ENCODE results near the gene COLGALT1. TPM values are rescaled to one million over a fixed set of nuclear protein-coding genes. Genes with fewer than 3 reads are reported as not detected.

Gene COLGALT1
- total and polyA plus RNA-seq, 10 of the 15 experiments (the other 5 are each of a cell fraction or from before 2014, with no cell fraction given): 1.2 to 78.8 (median 29.8) TPM

- TF ChIP-seq POLR2AphosphoS2 (IDR thresholded peaks at IDR 0.05; ENCODE audit: low read depth, low read length) (no peak), RUNX3 (IDR thresholded peaks at IDR 0.05; ENCODE audit: low read length) (peak; percentile 36; the same call in 1 of the 2 replicates), CREB1 (IDR thresholded peaks at IDR 0.05; ENCODE audit: low read depth) (no peak), EP300 (IDR thresholded peaks at IDR 0.05; ENCODE audit: borderline replicate concordance in 1 of 2, control insufficient read depth in 1 of 2, low read depth in 2 of 2, low read length in 2 of 2) (no peak), EGR1 (IDR thresholded peaks at IDR 0.05; ENCODE audit: borderline replicate concordance in 1 of 2, low read depth in 2 of 2, low read length in 2 of 2) (0 out of 3 replicates have a peak, but pooled peaks of 1 of the 2 experiments have one; percentile 16), STAT1 (conservative IDR thresholded peaks at IDR 0.05) (no peak), SRF (IDR thresholded peaks at IDR 0.05; ENCODE audit: low read depth in 2 of 2, low read length in 2 of 2) (0 out of 4 replicates have a peak, but pooled peaks of 1 of the 2 experiments have one; percentile 22), PAX8 (IDR thresholded peaks at IDR 0.05) (no peak), GATAD2B (conservative IDR thresholded peaks at IDR 0.05; ENCODE audit: low read depth) (no peak), CEBPZ (IDR thresholded peaks at IDR 0.05; ENCODE audit: low read depth, low read length) (no peak), EED (IDR thresholded peaks at IDR 0.05; ENCODE audit: low read depth) (no peak), REST (IDR thresholded peaks at IDR 0.05; ENCODE audit: low read depth, low read length) (peak; percentile 81), ZZZ3 (IDR thresholded peaks at IDR 0.05; ENCODE audit: control insufficient read depth, insufficient read length, low read depth) (no peak), KDM1A (IDR thresholded peaks at IDR 0.05; ENCODE audit: borderline replicate concordance) (no peak), HSF1 (IDR thresholded peaks at IDR 0.05; ENCODE audit: low read depth, low read length) (no peak), ZBTB4 (CRISPR knock-in tag; IDR thresholded peaks at IDR 0.05) (no peak), HDAC2 (IDR thresholded peaks at IDR 0.05) (no peak)
Measured at GRCh38 chr19:17539238-17540117, 16.0 kb upstream of the COLGALT1 start (continued).

Data from GM12878 (cell line).